ENCODE data around the gene HUNK. TPM values are rescaled to one million over a fixed set of nuclear protein-coding genes. Genes with fewer than 3 reads are reported as not detected.

The HUNK gene
- total RNA-seq, 1 experiment from 2014 or later = not detected

- H3K4me2 ChIP-seq = no peak overlapping the region
Observed at GRCh38 chr21:31932470-31932764, 59.6 kb downstream of the HUNK start.

DNA sequence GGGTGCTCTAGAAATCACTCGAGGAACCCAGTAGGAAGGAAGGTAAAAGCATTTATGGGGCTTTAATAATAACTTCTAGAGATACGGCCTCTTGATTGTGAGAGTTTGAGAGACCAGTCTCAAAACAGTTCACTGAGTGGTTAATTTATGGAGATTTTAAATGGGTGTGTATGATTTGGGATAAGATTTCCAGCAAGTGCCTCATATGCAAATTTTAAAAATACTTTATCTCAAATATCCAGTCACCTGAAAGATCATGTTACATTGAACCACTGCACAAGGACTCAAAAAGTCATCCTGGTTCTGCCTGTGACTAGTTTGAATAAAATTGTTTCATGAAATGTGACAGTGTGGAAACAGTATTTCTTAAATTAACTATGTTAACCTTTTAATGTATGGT lies 64.5 kb downstream of the HUNK start:
- DNase-seq = no peak
- ChIA-PET CTCF (no interaction called here), POLR2A (ENCODE audit: unreplicated experiment) (no interaction called here)
- peaks cover 18% of the 10 kb centered on the region for H3K27me3 ChIP-seq (ENCODE audit: insufficient read depth, low read depth)
- no peak overlapping the region for H3K27ac ChIP-seq
- TF ChIP-seq EZH2 (IDR thresholded peaks at IDR 0.05; ENCODE audit: low read depth) (no peak), CTCF (conservative IDR thresholded peaks at IDR 0.05) (no peak)
- H3K9me3 ChIP-seq (ENCODE audit: insufficient read depth, low read depth) = no peaks in the 10 kb centered on the region
- no TSS peak for BruUV-seq (replicated peaks)
- H3K9me2 ChIP-seq (ENCODE audit: insufficient read depth) = no peaks in the 10 kb centered on the region
- H3K4me2 ChIP-seq = no peak overlapping the region
- intact Hi-C loops (cut with micrococcal nuclease; ENCODE audit: unreplicated experiment) = no loop called here
- no peaks in the 10 kb centered on the region for H4K20me1 ChIP-seq (ENCODE audit: insufficient read depth)
- no peak overlapping the region for H3K4me3 ChIP-seq
- no peaks in the 10 kb centered on the region for H3K36me3 ChIP-seq (ENCODE audit: low read depth)
- no peaks in the 10 kb centered on the region for H3K4me1 ChIP-seq (replicated peaks; ENCODE audit: insufficient read depth)
- H3K79me2 ChIP-seq (ENCODE audit: low read depth) = no peaks in the 10 kb centered on the region
- no peak overlapping the region for H2AFZ ChIP-seq
- no peaks in the 10 kb centered on the region for H3F3A ChIP-seq (ENCODE audit: insufficient read depth, low read depth)

More at GRCh38 chr21:31932470-31932764, 59.6 kb downstream of the HUNK start:
- POLR2A ChIA-PET (ENCODE audit: unreplicated experiment) = no interaction called here
- Histone ChIP-seq H3F3A (ENCODE audit: insufficient read depth, low read depth) (no peaks in the 10 kb centered on the region), H3K79me2 (ENCODE audit: low read depth) (no peaks in the 10 kb centered on the region), H3K9me2 (ENCODE audit: insufficient read depth) (no peaks in the 10 kb centered on the region), H3K4me1 (replicated peaks; ENCODE audit: insufficient read depth) (no peaks in the 10 kb centered on the region), H3K27ac (no peak overlapping the region), H3K36me3 (ENCODE audit: low read depth) (no peaks in the 10 kb centered on the region), H3K9me3 (ENCODE audit: insufficient read depth, low read depth) (no peaks in the 10 kb centered on the region), H4K20me1 (ENCODE audit: insufficient read depth) (no peaks in the 10 kb centered on the region), H3K4me3 (no peak overlapping the region), H2AFZ (no peak overlapping the region), H3K27me3 (ENCODE audit: insufficient read depth, low read depth) (peaks cover 23% of the 10 kb centered on the region)
- DNase-seq = no peak
- TF ChIP-seq CTCF (conservative IDR thresholded peaks at IDR 0.05) (no peak), EZH2 (IDR thresholded peaks at IDR 0.05; ENCODE audit: low read depth) (no peak)
- no TSS peak for BruUV-seq (replicated peaks)
- intact Hi-C loops (cut with micrococcal nuclease; ENCODE audit: unreplicated experiment) = no loop called here
- CTCF ChIA-PET = no interaction called here

- Histone ChIP-seq H3K9me3 (ENCODE audit: insufficient read depth, low read depth) (no peaks in the 10 kb centered on the region), H4K20me1 (ENCODE audit: insufficient read depth) (no peaks in the 10 kb centered on the region), H3K27ac (no peak overlapping the region), H3K36me3 (ENCODE audit: low read depth) (no peaks in the 10 kb centered on the region), H3K9me2 (ENCODE audit: insufficient read depth) (no peaks in the 10 kb centered on the region), H3K4me1 (replicated peaks; ENCODE audit: insufficient read depth) (no peaks in the 10 kb centered on the region), H3K4me2 (no peak overlapping the region), H3K79me2 (ENCODE audit: low read depth) (no peaks in the 10 kb centered on the region), H3K4me3 (no peak overlapping the region), H2AFZ (no peak overlapping the region), H3K27me3 (ENCODE audit: insufficient read depth, low read depth) (peaks cover 23% of the 10 kb centered on the region), H3F3A (ENCODE audit: insufficient read depth, low read depth) (no peaks in the 10 kb centered on the region)
- BruUV-seq (replicated peaks) = no TSS peak
- no peak for TF ChIP-seq EZH2 (IDR thresholded peaks at IDR 0.05; ENCODE audit: low read depth)
- ChIA-PET CTCF (no interaction called here), POLR2A (ENCODE audit: unreplicated experiment) (no interaction called here)
- DNase-seq = no peak
- intact Hi-C loops (cut with micrococcal nuclease; ENCODE audit: unreplicated experiment) = no loop called here
Observed at GRCh38 chr21:31938330-31939301, 65.8 kb downstream of the HUNK start.

All from PC-9 (cell line).